SU-DHL-6 (cell line): ENCODE data around the gene DGKK.

ENCODE experiments used
- CTCF ChIP-seq: fragments of 200-600 bp; sonication (generic); IDR thresholded peaks from one replicate; pipeline ENCODE4 v1.5.1; 2017; ENCODE audit warnings: antibody characterized with exemption, mild to moderate bottlenecking, low read length, moderate library complexity; ENCODE audit not compliant: insufficient read depth, poor library complexity, severe bottlenecking
- EZH2phosphoT487 ChIP-seq: fragments of 200-600 bp; sonication (generic), shearing (Covaris generic); conservative IDR thresholded peaks from 2 replicates; pipeline ENCODE4 v1.6.1; 2018; ENCODE audit warnings: mild to moderate bottlenecking, antibody characterized with exemption, low read length, moderate library complexity, mixed read lengths

DNA sequence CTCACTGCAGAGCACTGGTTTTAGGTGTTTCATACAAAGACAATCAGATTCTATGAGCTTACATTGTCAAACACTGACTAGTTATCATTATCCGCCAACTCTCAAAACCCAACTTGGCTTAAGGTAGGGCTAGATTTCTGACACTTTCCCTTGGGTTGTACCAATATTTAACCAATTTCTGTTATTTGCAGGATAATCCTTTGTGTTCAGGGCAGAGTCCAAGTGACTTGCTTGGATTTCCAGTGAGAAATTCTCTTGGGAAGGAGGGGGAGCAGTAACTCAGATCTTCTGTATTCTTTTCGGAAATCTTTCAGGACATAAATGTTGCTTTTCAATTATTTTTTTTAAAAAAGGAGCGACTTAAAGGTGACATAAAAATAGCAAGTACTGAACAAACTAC is 23.1 kb downstream of the DGKK start:
- TF ChIP-seq CTCF (no peak), EZH2phosphoT487 (no peak)
